Measurements from ENCODE around the gene DCANP1.
A peak's percentile ranks its signal among the peaks of the same experiment; 100 is the strongest.

Gene DCANP1

DNA sequence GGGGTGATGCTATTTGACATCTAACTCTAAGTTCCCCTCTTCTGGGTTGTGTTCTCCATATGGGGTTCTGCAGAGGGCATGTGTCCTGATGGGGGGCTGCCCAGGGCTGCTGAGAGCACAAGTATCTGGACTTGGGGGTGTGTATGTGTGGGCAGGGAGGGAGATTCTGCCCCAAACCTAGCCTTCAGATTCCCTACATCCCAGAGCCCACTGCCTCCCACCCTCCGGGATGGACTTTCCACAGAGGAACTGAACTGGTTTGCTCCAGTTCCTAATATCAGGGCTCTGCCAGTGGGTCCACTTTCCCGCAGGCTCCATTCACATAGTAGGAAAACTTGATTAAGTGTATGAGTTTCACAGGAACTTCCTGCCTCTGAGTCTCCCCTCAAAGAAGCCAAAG, 21.4 kb upstream of the DCANP1 start:
- Mint-ChIP-seq H3K9me3 (no peaks in the 10 kb centered on the region), H3K4me1 (peaks cover 4 to 8% of the 10 kb centered on the region in 2 donors), H3K27ac (no peak overlapping the region), H3K36me3 (no peaks in the 10 kb centered on the region), H3K4me3 (no peak overlapping the region), H3K27me3 (peaks cover 37 to 60% of the 10 kb centered on the region in 2 donors)
- no peak for DNase-seq
- no peak for ATAC-seq (replicated peaks)

DNA sequence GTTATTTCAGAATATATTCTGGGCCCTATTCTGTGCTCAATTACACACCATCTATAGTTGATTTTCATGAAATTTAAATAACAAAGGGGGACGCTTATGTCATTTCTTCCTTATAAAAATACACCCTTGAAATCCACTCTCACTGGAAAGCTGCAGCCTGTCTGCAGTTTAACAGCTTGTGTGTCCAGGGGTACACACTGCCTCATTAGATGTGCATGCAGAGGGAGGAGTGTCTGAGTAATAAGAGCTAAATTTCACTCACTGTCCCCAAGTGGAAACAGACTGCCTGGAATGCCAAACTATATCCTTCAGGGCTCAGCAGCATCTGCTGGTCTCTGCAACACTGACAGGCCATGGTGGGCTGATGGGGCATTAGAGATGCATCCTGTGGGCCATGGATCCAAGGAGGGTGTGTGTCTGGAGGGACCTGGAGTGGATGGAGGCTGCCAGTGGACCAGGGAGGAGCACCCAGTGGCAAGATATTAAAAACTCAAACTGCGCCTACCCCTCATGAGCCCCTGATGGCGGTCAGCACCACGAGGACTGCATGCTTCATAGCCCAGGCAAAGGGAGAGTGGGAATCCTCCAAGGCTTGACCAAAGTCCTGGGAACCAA, 20.8 kb upstream of the DCANP1 start:
- Mint-ChIP-seq H3K9me3 (no peaks in the 10 kb centered on the region), H3K27me3 (peaks cover 39 to 58% of the 10 kb centered on the region in 2 donors), H3K4me3 (no peak overlapping the region), H3K4me1 (peaks cover 4 to 8% of the 10 kb centered on the region in 2 donors), H3K36me3 (no peaks in the 10 kb centered on the region), H3K27ac (no peak overlapping the region)
- no peak for ATAC-seq (replicated peaks)
- no peak for DNase-seq

DNA sequence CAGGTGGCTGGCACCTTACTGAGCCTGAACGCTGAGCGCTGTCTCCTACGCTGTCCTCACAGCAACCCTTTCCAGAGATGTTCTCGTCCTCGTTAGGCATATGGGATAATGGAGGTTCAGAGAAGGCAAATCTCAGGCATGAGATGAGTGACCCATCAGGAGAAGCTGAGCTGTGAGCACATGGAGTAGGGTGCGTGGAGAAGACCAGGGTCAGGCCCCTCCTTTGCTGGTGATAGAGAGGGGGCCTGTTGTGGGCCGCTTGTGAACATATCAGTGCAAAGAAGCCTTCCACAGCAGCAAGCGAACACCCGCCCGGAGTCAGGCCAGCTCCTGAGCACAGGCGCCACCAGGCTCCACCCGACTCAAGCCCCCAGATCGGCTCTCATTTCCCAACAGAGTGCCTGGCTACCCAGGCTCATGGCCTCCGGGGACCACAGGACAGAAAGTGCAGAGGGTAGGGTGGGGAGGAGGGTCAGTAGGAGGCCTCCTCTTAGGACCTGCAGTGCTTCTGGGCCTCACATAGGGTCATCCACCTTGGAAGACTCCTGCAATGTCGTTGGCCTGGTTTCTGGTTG, 20.0 kb upstream of the DCANP1 start:
- H3K4me1 Mint-ChIP-seq: peaks cover 4 to 13% of the 10 kb centered on the region in 2 donors
- ATAC-seq (replicated peaks) (no peak), DNase-seq (no peak)
- H3K27me3 Mint-ChIP-seq: peaks cover 35 to 58% of the 10 kb centered on the region in 2 donors
- H3K9me3 Mint-ChIP-seq: no peaks in the 10 kb centered on the region
- no peaks in the 10 kb centered on the region for H3K36me3 Mint-ChIP-seq
- no peak overlapping the region for H3K4me3 Mint-ChIP-seq
- no peak overlapping the region for H3K27ac Mint-ChIP-seq

DNA sequence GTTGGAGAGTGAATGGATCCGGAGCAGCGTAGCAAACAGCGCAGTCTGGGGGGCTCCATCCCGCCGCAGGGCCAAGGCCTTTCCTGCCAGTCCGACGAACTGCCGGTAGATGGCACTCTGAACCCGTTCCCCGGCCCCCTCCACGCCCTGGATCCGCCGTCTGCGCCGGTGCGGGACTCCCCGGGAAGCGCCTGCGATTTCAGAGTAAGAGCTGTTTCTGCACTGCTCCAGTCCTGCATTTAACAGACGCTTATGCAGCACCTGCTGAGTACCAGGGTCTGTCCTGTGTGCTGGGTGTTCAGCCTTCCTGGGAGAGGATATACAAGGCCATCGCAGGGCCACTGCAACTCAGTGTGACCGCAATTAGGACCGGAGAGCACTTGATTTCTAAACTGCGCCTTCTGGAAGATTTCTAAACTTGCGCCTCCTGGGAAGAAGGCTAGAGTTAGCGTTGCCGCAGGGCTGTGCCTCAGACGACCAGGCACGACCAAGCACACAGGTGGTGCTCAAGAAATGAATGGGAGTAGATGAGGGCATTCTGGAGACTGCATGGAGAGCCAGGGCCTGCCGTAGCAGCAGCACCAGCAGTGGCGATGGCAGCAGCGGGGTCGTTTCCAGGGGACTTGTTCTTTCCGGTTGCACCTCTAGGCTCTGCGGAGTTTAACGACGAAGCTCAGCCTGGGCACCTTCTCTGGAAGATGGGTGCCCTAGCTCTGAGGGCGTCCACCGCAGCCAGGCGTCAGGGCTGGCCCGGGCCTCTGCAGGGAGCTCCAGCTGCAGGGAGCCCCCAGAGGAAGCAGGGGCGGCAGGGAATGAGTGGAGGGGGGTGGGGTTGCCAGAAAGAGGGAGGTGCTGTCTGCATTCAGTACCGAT, 19.3 kb upstream of the DCANP1 start:
- no peaks in the 10 kb centered on the region for H3K36me3 Mint-ChIP-seq
- H3K27ac Mint-ChIP-seq: no peak overlapping the region
- DNase-seq (peak; percentile 61), ATAC-seq (replicated peaks) (peak; percentile 89 to 90)
- H3K9me3 Mint-ChIP-seq: no peaks in the 10 kb centered on the region
- peaks cover 35 to 58% of the 10 kb centered on the region in 2 donors for H3K27me3 Mint-ChIP-seq
- peak overlapping the region; percentile 60 to 66 for H3K4me3 Mint-ChIP-seq
- peaks cover 4 to 15% of the 10 kb centered on the region in 2 donors for H3K4me1 Mint-ChIP-seq

DNA sequence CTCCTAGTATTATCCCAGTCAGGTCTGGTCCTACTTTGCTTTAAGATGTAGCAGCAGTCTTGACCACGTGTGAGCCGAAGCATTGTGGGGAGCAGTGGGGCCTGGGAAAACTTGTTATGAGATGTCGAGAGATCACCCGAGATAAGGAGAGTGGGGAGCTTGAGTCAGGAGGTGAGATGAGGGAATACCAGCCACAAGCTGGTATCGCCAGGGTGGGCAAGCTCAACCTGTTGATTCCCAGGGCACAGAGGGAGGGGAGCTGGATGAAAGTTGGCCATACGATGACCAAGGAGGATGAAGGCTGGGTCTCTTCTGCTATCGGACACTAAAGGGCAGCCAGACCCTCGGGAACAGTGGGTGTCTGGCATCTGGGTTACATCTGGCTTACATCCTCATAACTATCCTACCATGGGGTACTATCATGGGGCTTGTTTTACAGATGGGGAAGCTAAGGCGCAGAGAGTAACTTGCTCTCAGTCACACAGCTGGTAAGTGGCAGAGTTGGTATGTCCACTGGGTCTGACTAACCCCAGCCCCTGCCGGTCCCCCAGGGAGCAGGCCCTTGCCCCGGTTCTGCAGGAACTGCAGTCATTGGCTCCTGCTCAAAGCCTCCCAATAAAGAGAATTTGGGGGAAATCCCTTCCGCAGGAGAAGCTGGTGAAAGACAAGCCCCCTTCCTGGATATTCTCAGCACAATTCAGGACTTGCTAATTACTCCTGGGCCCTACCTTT, 18.4 kb upstream of the DCANP1 start:
- Mint-ChIP-seq H3K9me3 (no peaks in the 10 kb centered on the region), H3K27me3 (peaks cover 35 to 56% of the 10 kb centered on the region in 2 donors), H3K36me3 (no peaks in the 10 kb centered on the region), H3K4me3 (no peak overlapping the region), H3K27ac (no peak overlapping the region), H3K4me1 (peaks cover 4 to 15% of the 10 kb centered on the region in 2 donors)
- ATAC-seq (replicated peaks): no peak
- DNase-seq: no peak

DNA sequence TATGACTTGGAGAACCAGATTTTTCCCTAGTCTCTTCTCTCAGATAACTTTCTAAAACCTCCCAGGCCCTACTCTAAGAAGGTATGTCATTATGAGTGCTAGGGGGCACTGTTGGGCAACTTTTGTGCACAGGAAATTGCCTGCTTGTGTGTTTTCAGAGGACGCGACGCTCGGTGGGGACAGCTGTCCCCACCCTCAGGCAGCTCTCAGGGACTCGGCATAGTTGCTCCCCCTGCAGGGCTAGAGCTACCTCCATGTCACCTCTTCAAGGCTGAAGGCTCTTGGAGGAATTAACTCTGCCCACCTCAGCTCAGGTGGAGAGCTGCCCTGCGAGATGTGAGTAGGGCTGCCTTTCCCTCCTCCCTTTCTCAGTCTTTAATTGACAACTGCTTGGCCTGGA, 15.2 kb upstream of the DCANP1 start:
- ATAC-seq (replicated peaks) (peak; percentile 71 to 76), DNase-seq (peak; percentile 28)
- no peaks in the 10 kb centered on the region for H3K9me3 Mint-ChIP-seq
- peaks cover 38 to 46% of the 10 kb centered on the region in 2 donors for H3K27me3 Mint-ChIP-seq
- H3K36me3 Mint-ChIP-seq: no peaks in the 10 kb centered on the region
- H3K4me1 Mint-ChIP-seq: peaks cover 4 to 15% of the 10 kb centered on the region in 2 donors
- H3K4me3 Mint-ChIP-seq: no peak overlapping the region
- H3K27ac Mint-ChIP-seq: no peak overlapping the region

DNA sequence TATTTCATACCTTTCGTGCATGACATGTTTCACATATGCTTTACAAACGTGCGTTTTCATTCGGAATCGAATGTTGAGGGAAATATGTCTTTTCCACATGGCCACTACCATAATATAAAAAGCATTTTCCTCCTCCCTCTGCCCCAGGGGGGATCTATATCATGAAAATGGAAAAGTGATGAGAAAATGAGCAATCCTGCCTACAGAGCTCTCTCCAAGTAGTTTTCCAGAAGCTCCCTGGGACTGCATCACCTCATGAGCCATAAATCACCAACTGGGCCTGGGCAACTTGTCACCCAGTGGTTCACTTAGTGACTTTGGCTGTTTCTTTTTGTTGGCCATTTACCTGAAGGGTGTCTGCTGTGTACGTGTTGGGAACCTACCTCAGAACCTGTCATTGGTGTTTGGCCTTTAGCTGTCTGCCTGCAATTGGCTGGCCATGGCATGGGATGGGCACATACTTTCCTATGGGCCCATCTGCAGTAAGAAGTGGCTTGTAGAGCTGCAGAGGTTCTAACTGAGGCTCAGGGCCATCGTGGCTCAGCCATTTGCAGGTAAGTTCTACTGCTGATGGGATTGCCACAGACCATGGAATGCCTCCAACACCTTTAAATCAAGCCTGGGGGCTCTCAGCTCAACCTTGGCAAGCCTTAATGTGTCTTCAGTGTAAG, 14.5 kb upstream of the DCANP1 start:
- no peak overlapping the region for H3K4me3 Mint-ChIP-seq
- ATAC-seq (replicated peaks): no peak
- no peaks in the 10 kb centered on the region for H3K9me3 Mint-ChIP-seq
- H3K4me1 Mint-ChIP-seq: peaks cover 7 to 17% of the 10 kb centered on the region in 2 donors
- DNase-seq: no peak
- H3K27me3 Mint-ChIP-seq: peaks cover 37 to 39% of the 10 kb centered on the region in 2 donors
- no peaks in the 10 kb centered on the region for H3K36me3 Mint-ChIP-seq
- H3K27ac Mint-ChIP-seq: no peak overlapping the region

DNA sequence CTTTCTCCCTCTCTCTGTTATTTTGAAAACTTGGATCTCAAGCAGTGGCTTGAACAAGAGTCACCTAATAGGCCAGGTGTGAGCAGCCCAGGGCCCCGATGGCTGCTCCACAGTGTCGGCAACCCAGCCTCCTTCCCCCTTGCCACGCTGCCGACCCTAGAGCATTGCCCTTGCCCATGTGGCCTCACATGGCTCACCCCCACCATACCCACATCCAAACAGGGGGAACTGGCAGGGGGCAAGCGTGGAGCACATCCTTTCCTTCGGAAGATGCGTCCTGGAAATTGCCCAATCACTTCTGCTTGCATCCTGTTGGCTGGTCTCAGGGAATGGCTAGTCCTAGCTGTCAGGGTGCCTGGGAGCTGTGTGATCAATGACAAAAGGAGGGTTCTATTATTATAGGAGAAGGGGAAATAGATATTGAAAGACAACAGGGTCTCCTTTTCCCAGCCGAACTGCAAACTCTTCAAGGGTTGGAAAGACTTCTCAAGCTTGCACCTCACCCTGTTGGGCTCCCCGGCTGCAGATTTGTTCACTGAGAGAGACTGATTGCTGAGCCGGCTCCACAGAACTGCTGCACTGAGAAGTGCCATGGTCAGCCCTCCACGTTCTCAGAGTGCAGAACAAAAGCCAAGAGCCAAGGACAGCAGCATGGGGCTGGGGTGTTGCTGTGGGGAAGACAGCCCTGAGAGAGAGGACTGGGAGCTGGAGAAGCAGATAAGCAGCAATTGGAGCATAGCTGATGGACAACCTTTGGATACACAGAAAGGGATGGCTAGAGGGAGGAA, 13.3 kb upstream of the DCANP1 start:
- H3K27ac Mint-ChIP-seq: no peak overlapping the region
- H3K27me3 Mint-ChIP-seq: peaks cover 27 to 28% of the 10 kb centered on the region in 2 donors
- DNase-seq (no peak), ATAC-seq (replicated peaks) (no peak)
- no peak overlapping the region for H3K4me3 Mint-ChIP-seq
- H3K9me3 Mint-ChIP-seq: no peaks in the 10 kb centered on the region
- H3K4me1 Mint-ChIP-seq: peaks cover 9 to 17% of the 10 kb centered on the region in 2 donors
- no peaks in the 10 kb centered on the region for H3K36me3 Mint-ChIP-seq

DNA sequence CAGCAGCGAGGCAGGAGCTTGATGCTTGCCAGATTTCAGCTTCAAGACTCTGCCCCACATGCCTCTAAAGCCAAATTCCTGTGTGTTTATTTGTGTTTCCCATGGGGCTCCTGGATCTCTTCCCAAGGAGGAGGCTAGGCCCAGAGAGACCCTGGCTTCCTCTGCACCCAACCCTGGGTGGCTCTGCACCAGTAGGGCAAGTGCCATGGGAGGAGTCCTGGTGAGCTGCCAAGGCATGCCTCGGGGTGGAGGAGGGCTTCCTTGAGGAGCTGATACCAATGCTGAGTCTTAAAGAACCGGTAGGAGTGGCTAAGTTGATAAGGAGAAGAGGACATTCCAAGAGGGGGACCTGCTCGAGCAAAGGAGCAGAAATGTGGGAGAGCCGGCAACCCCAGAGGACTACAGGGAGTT, 11.8 kb upstream of the DCANP1 start:
- Mint-ChIP-seq H3K27ac (no peak overlapping the region), H3K27me3 (peaks cover 19 to 20% of the 10 kb centered on the region in 2 donors), H3K36me3 (no peaks in the 10 kb centered on the region), H3K9me3 (no peaks in the 10 kb centered on the region), H3K4me1 (peaks cover 9 to 17% of the 10 kb centered on the region in 2 donors), H3K4me3 (no peak overlapping the region)
- ATAC-seq (replicated peaks): no peak
- no peak for DNase-seq

DNA sequence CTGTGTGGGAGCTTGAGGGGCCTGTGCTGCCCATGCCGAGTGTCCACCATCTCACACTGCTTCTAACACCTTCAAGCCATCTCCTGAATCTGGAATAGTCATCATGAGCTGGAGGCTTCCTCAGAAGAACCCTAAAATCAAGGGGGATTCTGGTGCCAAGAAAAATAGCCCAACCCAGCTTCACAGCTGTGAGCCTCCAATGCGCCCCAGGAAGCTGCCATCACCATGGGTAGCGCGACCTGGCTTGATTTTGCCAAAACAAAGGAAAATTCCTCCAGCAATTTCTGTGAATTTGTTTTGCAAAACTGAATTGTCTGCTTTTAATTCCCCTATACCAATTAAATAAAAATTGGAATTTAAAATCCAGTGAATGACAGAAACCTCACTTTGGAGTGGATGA, 11.2 kb upstream of the DCANP1 start:
- Mint-ChIP-seq H3K9me3 (no peaks in the 10 kb centered on the region), H3K4me3 (no peak overlapping the region), H3K27me3 (peaks cover 14 to 16% of the 10 kb centered on the region in 2 donors), H3K36me3 (no peaks in the 10 kb centered on the region), H3K4me1 (peaks cover 9 to 17% of the 10 kb centered on the region in 2 donors), H3K27ac (no peak overlapping the region)
- DNase-seq: no peak
- no peak for ATAC-seq (replicated peaks)

DNA sequence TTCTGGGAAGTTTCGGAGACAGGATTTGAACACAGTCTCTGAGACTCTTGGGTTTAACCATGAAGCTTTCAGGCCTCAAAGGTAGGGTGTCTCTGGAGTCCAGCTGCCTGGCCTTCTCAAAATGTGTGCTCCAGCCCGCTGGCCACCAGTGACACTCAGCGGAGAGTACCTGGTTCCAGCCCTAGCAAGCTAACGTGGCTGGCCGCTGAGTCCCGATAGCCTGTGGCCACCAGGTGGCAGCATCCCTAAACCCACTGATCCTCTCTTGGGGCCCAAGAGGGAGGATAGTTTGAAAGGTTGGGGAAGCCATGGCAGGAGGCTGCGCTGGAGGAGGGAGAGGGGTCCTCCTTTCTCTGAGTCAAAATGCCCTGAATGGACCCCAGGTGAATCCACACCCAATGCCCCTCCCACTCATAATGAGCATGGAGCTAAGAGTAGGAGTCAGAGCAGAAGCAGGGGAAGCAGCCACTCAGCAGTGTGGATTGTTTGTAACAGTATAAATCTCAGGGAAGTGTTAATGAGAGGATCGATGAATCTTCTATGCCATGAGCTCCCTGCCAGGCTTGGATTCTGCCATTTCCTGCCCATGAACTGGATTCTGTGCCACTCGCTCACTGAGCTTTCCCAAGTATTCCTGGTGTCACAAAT, 10.4 kb upstream of the DCANP1 start:
- H3K9me3 Mint-ChIP-seq: peaks cover 1 to 3% of the 10 kb centered on the region in 2 donors
- H3K4me1 Mint-ChIP-seq: peaks cover 9 to 17% of the 10 kb centered on the region in 2 donors
- H3K4me3 Mint-ChIP-seq: no peak overlapping the region
- DNase-seq (peak; percentile 49), ATAC-seq (replicated peaks) (peak; percentile 51 to 62)
- H3K27me3 Mint-ChIP-seq: peaks cover 14 to 16% of the 10 kb centered on the region in 2 donors
- peaks cover 0 to under 1% of the 10 kb centered on the region in 2 donors for H3K36me3 Mint-ChIP-seq
- H3K27ac Mint-ChIP-seq: no peak overlapping the region

DNA sequence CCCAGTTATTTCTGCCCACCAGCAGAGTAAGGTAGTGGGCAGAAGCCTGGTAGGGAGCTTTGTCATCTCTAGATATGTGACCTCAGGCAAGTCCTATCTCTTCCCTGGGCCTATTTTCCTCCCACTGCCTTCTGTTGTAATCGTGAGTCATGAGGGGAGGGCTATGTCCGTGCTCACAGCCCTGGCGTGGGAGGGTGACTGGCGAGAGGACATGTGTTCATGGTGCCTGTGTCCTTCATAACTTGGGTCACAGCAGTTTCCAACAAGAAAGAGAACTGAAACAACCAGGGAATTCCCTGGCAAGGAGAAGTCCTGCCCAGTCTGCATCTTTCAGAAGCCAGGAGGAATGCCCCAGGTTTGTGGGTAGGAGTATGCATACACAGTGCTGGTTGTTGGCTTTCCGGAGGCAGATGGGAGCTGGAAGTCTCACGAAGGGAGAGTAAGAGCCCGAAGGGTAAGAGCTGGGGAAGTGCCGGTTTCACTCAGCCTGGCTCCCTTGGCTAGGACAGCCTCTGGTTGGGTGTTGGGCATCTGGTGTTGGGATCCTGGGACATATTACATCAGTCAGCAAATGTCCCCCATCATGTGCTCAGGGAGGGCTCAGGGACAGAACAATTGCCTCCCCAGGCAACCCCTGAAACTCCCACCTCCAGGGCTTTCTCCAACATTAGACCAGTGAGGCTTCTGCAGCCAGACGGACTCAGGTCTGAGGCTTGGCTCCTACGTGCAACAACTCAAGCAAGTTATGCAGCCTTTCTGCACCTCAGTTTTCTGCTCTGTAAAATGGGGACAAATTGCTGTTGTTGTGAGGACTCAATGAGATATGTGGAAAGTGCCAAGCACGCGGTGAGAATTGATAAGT, 9.3 kb upstream of the DCANP1 start:
- peak; percentile 72 for DNase-seq
- H3K27me3 Mint-ChIP-seq: peaks cover 14 to 19% of the 10 kb centered on the region in 2 donors
- H3K27ac Mint-ChIP-seq: peak overlapping the region; percentile 16
- peaks cover 5 to 7% of the 10 kb centered on the region in 2 donors for H3K9me3 Mint-ChIP-seq
- H3K4me3 Mint-ChIP-seq: no peak overlapping the region
- peaks cover 15 to 23% of the 10 kb centered on the region in 2 donors for H3K4me1 Mint-ChIP-seq
- peaks cover 3 to 4% of the 10 kb centered on the region in 2 donors for H3K36me3 Mint-ChIP-seq
- peak; percentile 88 to 90 for ATAC-seq (replicated peaks)
